Measurements from ENCODE around the gene FRA10AC1. TPM values are rescaled to one million over a fixed set of nuclear protein-coding genes. Genes with fewer than 3 reads are reported as not detected.

Gene FRA10AC1
- total and polyA plus RNA-seq, 7 donors = 6.4 to 15.0 (median 13.2) TPM

- H3K36me3 ChIP-seq (ENCODE audit: insufficient read depth in 1 of 2, low read depth in 1 of 2) = no peaks in the 10 kb centered on the region
- no peak for ATAC-seq
- no peaks in the 10 kb centered on the region for H3K4me1 ChIP-seq
- TF ChIP-seq CTCF (IDR thresholded peaks at IDR 0.05) = no peak
- no peak overlapping the region for H3K27ac ChIP-seq
- DNase-seq = no peak
- peaks cover 0 to 5% (median 3%) of the 10 kb centered on the region in 3 donors for H3K27me3 ChIP-seq (ENCODE audit: insufficient read depth in 3 of 3, low read length in 2 of 3)
- 69 to 79% (median 77%) methylated on average over 1 of the region's 1 CpG for WGBS, 3 donors
- H3K9me3 ChIP-seq = no peaks in the 10 kb centered on the region
- no peak overlapping the region for H3K4me3 ChIP-seq
- intact Hi-C loops (cut with DNase I) = no loop called here
Measured at GRCh38 chr10:93726024-93726423, 23.6 kb upstream of the FRA10AC1 start.

- no peaks in the 10 kb centered on the region for H3K36me3 ChIP-seq (ENCODE audit: insufficient read depth in 1 of 2, low read depth in 1 of 2)
- no peak for TF ChIP-seq CTCF (IDR thresholded peaks at IDR 0.05)
- H3K4me1 ChIP-seq = no peaks in the 10 kb centered on the region
- H3K9me3 ChIP-seq = no peaks in the 10 kb centered on the region
- WGBS, 3 donors = 76 to 91% (median 82%) methylated on average over 2 of the region's 2 CpGs
- peaks cover 0 to 5% (median 2%) of the 10 kb centered on the region in 3 donors for H3K27me3 ChIP-seq (ENCODE audit: insufficient read depth in 3 of 3, low read length in 2 of 3)
- no peak for ATAC-seq
- H3K27ac ChIP-seq = no peak overlapping the region
- DNase-seq = no peak
- intact Hi-C loops (cut with DNase I) = no loop called here
- H3K4me3 ChIP-seq = no peak overlapping the region
Measured at GRCh38 chr10:93723153-93723552, 20.8 kb upstream of the FRA10AC1 start.

- Histone ChIP-seq H3K36me3 (ENCODE audit: insufficient read depth in 1 of 2, low read depth in 1 of 2) (no peaks in the 10 kb centered on the region), H3K9me3 (no peaks in the 10 kb centered on the region), H3K27ac (no peak overlapping the region), H3K4me1 (no peaks in the 10 kb centered on the region), H3K27me3 (ENCODE audit: insufficient read depth in 3 of 3, low read length in 2 of 3) (peaks cover 0 to 5% (median 0%) of the 10 kb centered on the region in 3 donors), H3K4me3 (no peak overlapping the region)
- no peak for TF ChIP-seq CTCF (IDR thresholded peaks at IDR 0.05)
- ATAC-seq = no peak
- no peak for DNase-seq
- intact Hi-C loops (cut with DNase I) = no loop called here
Measured at GRCh38 chr10:93722550-93722949, 20.2 kb upstream of the FRA10AC1 start.

- no peaks in the 10 kb centered on the region for H3K36me3 ChIP-seq (ENCODE audit: insufficient read depth in 1 of 2, low read depth in 1 of 2)
- no peak overlapping the region for H3K27ac ChIP-seq
- H3K4me3 ChIP-seq = no peak overlapping the region
- WGBS, 3 donors = 41 to 44% (median 43%) methylated on average over 3 of the region's 3 CpGs
- H3K27me3 ChIP-seq (ENCODE audit: insufficient read depth in 3 of 3, low read length in 2 of 3) = no peaks in the 10 kb centered on the region
- TF ChIP-seq CTCF (IDR thresholded peaks at IDR 0.05) = no peak
- DNase-seq (no peak), ATAC-seq (no peak)
- no peaks in the 10 kb centered on the region for H3K9me3 ChIP-seq
- intact Hi-C loops (cut with DNase I) = no loop called here
- no peaks in the 10 kb centered on the region for H3K4me1 ChIP-seq
Measured at GRCh38 chr10:93719901-93720300, 17.5 kb upstream of the FRA10AC1 start.

GRCh38 chr10:93718937-93719725, 16.7 kb upstream of the FRA10AC1 start:
- ATAC-seq = no peak
- DNase-seq = no peak
- Histone ChIP-seq H3K4me1 (no peaks in the 10 kb centered on the region), H3K4me3 (no peak overlapping the region), H3K9me3 (no peaks in the 10 kb centered on the region), H3K27me3 (ENCODE audit: insufficient read depth in 3 of 3, low read length in 2 of 3) (no peaks in the 10 kb centered on the region), H3K27ac (no peak overlapping the region), H3K36me3 (ENCODE audit: insufficient read depth in 1 of 2, low read depth in 1 of 2) (no peaks in the 10 kb centered on the region)
- intact Hi-C loops (cut with DNase I) = no loop called here
- WGBS, 3 donors = 58 to 67% (median 59%) methylated on average over 8 of the region's 8 CpGs
- no peak for TF ChIP-seq CTCF (IDR thresholded peaks at IDR 0.05)

Data from psoas muscle (tissue), 8 donors.